HG03135 (cell line): ENCODE data around the gene GPR132.
A peak's percentile ranks its signal among the peaks of the same experiment; 100 is the strongest.
"Not testable (repeated sequence)": the region's sequence is repeated elsewhere in the genome, so short reads cannot be mapped to it uniquely, and the experiment has no call there.

ENCODE experiments used
- ATAC-seq: cut with Tn5 transposase; IDR thresholded peaks from one replicate; pipeline ENCODE4 v1.9.1; 2021; ENCODE audit warnings: mild to moderate bottlenecking, moderate library complexity; ENCODE audit not compliant: unreplicated experiment

Gene GPR132

DNA sequence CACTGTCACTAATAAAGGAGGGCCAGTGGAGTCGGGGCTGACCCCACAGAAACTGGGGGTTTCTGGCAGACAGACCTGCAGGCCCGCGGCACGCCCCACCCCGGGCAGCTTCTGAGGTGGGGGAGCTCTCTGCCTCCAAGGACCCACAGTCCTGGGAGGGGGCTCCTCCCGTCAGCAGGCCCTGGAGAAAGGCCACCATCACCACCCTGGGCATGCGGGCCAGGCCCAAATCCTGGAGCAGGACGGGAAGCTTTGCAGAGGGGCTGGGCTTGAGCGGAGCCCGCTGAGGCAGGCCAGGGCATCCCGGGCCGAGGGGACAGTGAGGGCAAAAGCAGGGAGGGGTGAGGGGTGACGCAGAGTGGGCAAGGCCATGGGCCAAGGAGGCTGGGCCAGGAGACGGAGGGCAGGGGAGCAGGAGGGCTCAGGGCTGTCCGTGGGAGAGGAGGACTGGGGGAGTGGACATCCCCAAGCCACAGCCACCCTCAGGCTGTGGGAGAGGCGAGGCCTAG lies 11.1 kb upstream of the GPR132 start:
- ATAC-seq = no peak

GRCh38 chr14:105075379-105076295 lies 10.4 kb upstream of the GPR132 start:
- ATAC-seq = peak; percentile 53

DNA sequence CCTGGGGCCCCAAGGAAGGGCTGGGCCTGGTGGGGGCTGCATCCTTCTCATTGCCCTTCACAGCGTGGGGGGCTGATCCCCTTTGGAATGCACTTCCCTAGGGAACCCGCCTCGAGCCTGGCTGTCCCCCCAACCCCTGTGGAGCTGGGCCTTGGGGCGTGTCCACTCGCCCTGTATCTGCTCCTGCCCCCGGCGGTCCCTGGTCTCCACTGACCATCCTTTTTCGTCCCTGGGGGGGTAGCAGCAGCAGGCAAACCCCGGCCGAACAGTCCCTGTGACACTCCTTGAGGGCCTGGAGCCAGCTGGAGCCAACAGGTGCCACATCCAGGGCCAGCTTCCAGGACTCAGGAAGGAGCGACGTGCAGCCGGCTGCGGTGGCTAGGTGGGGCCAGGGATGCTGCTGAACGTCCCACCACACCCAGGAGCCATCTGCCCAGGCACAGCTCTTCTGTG lies 9.4 kb upstream of the GPR132 start:
- ATAC-seq = no peak

DNA sequence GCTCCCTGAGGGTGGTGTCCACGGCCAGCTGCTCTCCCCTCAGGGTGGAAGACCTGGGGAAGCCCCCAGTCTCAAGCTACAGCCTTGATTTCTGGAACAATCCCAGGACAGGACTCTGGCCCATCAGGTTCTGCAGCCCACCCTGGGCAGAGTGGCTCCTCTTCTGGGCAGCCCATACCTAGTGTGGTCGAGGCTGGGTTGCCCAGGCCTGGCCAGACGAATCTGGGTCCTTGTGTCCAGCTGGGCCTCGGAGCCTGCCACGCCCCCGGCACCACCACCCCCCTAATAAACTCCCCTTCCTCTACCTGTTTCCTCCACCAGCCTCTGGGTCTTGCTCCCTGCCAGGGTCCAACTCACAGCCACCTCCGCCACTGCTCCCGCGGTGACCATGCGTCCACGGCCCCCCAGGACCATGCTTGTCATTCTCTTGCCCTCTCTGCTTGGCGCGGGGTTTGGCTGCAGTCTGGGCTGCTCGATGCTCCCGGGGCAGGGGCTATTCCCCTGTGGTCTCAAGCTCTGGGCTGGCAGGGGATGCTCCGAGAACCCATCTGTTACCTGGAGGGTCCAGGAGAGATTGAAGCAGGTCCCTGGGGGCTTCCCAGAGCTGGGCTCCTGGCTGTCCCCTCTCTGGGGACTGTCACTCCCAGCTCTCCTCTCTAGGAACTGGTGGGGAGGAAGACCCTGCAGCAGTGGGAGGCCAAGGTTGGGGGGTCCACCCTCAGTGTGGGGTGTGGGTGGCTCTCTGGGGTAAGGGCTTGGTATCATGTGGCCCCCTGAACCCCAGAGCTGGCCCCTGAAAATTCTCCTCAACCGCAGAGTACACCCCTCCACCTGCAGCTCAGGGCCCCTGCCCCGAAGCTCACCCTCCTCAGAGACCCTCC lies 8.7 kb upstream of the GPR132 start:
- ATAC-seq = no peak

GRCh38 chr14:105072892-105073719 lies 7.9 kb upstream of the GPR132 start:
- no peak for ATAC-seq

GRCh38 chr14:105072381-105072861 lies 7.2 kb upstream of the GPR132 start:
- no peak for ATAC-seq

GRCh38 chr14:105071942-105072341 lies 6.7 kb upstream of the GPR132 start:
- no peak for ATAC-seq

GRCh38 chr14:105071326-105071725 lies 6.1 kb upstream of the GPR132 start:
- ATAC-seq = no peak

DNA sequence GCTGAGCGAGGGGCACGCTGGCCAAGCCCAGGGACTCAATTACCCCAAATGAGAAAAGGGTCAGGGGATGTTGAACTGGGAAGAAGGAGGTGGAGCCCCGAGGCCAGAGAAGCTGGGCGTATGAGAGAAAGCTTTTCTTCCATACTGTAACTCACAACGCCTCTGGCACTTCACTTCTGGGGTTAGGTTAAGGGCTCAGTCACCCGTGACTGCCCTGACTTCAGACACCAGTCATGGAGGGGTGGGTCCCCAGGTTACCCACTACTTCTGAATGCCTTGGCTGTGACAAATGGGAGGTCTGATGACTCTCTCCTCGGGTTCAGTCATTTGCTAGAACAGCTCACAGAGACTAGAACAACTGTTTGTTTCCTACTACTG lies 5.5 kb upstream of the GPR132 start:
- ATAC-seq = no peak

DNA sequence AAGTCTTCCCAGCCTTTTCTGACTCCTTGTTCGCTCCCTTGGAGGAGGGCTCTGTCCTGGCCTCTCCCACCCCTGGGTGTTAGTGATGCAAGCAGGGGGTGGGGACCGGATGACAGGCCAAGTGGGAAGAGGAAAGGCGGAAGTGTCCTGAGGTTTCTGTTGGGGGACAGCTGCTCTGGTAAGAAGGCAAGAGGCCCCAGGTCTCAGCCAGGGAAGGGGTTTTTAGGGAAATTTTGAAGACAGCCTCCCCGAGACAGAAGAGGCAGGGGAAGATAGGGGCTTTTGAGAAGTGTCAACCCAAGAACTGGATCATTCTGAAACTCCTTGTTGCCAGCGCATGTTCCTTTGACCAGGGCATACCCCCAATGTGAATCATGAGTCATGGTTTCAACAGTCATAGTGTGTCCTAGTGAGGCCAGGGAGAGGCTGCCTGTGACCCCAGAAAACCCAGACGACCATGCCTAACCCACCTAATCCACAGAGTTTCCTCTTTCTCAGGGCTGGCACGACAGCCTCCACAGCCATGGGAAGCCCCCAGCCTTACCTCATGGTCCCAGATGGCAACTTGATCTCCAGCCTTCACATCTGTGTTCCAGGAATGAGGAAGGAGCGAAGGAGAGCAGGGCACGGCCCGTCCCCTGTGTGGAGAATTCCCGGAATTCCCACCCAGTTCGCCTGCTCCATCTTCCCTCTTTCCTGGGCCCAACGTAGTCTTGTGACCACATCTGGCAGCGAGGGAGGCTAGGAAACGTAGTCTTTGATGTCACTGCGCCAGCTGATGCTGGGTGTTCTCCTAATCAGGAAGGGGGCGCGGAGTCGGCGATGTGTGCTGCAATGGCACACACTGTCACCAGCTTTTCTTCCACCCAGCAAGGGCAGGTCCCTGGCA lies 4.9 kb upstream of the GPR132 start:
- ATAC-seq = peak; percentile 40

DNA sequence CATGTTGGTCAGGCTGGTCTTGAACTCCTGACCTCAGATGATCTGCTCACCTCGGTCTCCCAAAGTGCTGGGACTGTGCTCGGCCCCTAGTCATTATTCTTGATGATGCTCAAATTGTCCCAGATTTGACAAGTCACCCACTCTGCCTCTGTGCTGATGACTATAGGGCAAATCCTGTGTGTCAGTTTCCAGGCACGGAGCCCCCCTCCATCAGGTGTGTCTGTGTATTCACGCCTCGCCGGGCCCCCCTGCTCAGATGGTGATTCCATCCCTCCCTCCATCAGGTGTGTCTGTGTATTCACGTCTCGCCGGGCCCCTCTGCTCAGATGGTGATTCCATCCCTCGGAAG lies 4.3 kb upstream of the GPR132 start:
- no peak for ATAC-seq

DNA sequence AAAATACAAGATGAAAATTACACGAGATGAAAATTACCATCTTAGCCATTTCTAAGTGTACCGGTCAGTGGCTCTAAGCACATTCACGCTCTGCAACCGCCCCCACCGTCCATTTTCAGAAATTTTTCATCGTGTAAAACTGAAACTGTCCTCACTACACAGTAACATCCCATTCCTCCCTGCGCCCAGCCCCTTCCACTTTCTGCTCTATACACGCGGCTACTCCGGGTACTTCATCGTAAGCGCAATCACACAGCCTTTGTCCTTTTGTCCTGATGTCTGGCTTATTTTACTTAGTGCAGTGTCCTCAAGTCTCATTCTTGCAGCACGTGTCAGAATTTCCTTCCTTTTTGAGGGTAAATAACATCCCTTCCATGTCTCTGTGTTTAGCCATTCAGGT lies 3.6 kb upstream of the GPR132 start:
- no peak for ATAC-seq

DNA sequence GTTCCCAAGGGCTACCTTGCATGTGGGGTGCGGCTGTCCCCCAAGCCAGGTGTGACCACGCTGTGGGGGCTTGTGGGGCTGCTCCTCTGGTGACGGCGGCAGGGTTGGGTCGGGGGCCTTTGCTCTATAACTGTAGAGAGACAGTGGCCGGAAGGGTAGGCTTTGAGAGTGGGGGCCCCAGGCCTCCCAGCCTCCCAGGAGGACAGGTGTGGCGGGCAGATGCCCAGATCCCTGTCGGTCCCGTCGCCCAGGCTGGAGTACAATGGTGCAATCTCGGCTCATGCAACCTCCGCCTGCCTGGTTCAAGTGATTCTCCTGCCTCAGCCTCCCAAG lies 2.7 kb upstream of the GPR132 start:
- no peak for ATAC-seq

- ATAC-seq = no peak
Observed at GRCh38 chr14:105067140-105067968, 2.1 kb upstream of the GPR132 start.

DNA sequence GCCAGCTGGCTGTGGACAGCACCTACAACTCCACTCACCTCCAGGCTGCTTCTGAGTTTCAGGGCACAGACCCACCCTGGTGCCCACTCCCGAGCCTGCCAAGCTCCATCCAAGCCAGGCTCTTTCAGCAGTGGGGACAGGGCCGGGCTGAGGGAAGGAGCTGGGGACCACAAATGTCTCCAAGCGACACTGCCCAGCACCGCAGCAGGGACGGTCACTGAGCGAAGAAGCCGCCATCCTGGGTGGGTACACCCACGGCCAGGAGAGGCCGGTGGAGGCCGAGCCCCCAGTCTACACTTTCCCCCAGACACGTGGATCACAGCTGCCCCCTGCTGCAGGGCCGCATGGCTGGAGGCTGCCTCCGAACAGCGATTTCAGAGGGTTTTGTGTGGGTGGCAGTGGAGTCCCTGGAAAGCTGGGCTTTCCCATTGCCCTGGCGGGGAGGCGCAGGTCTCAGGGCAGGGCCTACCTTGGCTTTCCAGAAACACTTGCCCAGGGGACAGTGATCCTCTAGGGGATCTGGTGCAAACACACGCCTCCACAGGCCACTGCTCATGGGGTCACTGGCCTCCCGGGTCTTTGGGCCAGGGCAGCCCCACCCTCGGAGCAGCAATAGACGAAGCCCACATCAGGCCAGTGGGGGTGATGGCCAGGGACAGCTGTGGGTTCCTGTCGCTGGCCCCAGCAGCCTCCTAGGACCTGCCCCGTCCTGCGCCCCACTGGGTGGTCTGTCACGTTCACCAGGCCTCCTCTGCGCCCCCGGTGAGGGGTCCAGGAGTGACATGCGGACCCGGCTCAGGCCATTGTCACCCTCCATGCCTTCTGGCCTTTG lies 1.2 kb upstream of the GPR132 start:
- ATAC-seq = no peak

- ATAC-seq = no peak
Observed at GRCh38 chr14:105064721-105065143, 498 bp downstream of the GPR132 start.

DNA sequence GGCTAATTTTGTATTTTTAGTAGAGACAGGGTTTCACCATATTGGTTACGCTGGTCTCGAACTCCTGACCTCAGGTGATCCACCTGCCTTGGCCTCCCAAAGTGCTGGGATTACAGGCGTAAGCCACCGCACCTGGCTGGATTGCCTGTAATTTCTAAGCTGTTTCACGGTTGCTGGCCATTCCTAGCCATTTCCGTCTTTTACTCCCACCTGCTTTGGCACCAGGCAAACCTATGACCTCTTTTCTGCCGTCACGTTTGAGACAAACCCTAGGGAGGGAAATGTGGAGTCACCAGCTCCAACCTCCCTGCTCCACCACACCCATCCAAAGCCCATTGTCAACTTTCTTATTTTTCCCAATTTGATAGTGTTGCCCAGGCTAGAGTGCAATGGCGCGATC lies 1.2 kb downstream of the GPR132 start:
- no peak for ATAC-seq

- not testable (repeated sequence) for ATAC-seq
Observed at GRCh38 chr14:105063506-105063905, 1.7 kb downstream of the GPR132 start.
